GM18907 (cell line): ENCODE measurements around the gene USH1C.

Experiments
- ATAC-seq: cut with Tn5 transposase; IDR thresholded peaks from one replicate; pipeline ENCODE4 v1.9.1; 2021; ENCODE audit warnings: mild to moderate bottlenecking, moderate library complexity; ENCODE audit not compliant: unreplicated experiment

The USH1C gene

DNA sequence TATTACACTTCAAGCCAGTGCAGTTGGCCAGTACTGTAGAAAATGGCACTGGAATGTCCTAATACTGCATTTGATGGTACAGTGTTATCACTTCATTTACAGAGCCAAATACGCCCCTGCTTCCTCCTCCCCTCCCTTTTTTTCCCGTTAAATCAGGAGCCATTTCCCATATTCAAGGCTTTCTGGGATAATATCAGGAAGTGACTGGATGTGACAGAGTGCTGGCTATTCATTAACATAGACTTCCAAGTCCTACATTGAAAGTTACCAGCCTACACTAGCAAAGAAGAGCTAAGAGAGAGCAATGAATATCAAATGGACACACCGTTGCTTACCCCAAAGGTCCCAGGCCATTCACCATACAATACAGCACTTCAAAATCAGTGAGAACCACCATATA, 35.4 kb downstream of the USH1C start:
- no peak for ATAC-seq

DNA sequence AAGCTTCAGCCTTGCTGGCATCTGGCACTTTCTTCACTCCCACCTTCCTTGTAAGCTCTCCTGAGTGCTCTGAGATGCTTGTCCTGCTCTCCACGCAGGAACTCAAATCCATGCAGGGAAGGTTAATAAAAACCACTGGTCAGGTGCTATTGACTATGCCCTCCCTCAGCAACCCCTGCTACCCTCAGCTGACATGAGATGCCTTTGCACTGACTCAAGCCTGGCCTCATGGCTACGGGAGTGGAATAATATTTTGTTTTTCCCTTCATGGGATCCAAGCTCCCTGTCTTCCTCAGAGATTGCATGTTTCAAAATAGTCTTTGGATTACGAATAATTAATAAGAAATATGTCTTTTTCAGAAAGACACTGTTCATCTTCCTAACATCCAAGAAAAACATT, 35.9 kb downstream of the USH1C start:
- no peak for ATAC-seq

DNA sequence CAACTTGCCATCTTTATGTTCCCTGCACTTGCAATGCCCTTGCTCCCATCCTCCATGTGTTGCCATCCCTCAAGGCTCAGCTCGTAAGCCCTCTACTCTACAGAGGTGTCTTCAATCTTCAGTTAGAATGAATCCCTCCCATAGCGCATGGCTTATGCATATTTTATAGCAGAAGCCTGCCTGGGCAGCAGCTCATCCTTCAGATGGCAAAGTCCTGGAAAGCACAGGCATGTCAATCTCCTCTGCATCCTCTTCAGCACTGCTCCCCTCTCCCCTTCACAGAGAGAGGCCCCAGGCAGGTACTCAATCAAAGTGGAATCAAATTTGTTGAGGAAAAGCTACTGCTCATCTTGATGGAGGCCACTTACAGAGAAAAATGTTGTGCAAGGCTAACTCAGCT, 36.4 kb downstream of the USH1C start:
- ATAC-seq: no peak

DNA sequence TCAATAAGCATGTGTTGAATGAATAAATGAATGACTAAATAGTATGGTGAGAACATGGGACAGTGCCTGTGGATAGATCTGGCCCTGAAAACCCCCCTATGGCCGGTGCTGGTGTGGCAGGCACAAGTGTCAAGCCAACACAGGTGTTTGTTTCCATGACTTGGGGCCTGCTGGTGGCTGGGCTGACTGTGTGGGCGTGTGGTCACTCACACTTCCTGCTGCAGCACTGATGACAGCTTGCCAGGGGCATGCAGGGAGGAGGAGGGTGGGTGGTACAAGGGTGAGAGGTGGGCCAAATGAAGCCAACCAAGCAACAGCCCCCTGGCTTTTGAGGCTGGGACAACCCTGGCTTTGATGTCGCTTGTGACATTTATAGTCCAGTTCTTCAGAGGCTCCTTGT, 37.3 kb downstream of the USH1C start:
- ATAC-seq: no peak

DNA sequence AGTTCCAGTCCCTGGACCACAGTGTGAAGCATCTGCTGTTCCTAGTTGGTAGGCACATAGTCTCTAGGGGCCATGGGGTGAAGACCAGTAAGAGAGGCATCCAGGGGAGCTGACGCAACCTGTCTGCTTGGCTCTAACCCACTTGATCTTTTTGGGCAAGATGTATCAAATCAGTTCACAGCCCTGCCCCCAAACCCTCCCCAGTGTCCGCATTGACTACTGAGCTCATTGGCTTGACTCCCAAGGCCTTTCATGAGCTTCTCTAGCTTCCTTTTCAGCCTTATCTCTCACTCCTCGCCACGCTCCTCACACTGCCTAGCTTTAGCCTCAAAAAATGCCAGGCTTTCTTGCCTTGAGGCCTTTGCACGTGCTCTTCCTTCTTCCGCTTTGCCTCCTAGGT, 37.9 kb downstream of the USH1C start:
- ATAC-seq: no peak

DNA sequence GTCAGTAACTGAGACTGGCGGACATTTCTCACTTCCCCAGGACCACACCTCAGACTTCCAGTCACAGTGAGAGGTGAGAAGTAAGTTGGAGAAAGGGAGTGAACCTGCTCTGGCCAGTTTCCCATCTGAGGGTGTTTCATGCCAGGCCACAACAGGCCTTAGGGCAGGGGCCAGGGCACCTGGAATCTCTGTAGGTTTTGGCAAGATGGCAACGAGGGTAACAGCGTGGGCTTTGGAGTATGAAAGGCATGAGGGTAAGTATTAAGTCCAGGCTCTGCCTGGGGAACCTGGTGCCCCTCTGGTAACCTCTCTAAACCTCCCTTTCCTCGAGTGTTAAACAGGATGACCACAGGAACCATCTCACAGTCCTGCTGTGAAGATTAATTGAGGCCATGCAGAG, 39.1 kb downstream of the USH1C start:
- ATAC-seq: no peak

DNA sequence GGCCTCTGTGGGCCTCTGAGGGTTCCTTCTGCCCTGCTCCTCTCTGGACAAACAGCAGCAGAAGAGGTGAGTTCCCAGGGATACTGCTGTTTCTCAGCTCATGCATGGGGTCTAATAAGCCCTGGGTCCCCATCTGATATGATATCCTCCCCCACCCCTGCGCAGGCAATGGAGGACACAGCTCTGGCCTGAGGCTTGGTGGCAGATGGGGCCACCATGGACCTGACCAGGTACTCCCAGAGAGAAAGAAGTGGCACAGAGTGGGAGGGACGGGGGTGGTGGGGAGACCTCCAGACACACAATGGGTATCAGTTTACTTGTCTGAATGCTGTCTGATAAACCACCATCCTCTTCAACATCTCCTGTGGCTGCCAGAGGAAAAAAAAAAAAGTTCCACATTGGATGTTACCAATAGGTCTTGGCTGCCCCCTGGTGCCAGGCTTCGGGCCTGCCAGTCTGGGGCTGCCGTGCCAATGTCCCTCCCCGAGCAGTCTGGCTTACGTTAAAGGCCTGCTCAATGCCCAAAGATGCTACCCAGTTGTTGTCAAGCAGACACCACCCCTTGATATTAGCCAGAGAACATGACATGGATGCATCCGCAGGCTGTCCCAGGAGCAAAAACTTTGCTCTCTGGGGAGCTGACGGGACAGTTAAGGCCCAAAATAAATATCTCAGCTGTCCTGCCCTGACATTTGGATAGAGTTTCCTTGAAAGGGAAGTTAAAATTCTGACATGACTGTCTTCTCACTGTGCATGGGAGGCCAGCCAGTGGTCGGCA, 39.7 kb downstream of the USH1C start:
- peak; percentile 63 for ATAC-seq

DNA sequence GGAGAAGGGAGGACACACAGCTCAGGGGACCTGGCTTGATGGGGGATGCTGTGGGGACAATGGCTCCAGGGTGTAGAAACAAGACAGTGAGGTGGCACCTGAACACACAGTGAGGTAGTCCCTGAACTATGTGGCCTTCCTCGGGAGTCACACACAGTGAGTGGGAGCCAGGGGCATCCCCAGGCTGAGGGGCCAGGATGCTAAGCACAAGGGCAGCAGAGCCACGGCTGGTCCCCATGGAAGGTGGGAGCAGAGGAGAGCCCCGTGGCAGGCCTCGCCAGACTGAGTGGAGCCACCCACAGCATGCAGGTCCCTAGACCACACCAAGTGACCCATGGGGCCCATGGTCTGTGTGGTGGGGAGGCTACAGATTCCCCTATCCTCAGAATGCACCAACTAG, 41.6 kb downstream of the USH1C start:
- no peak for ATAC-seq

DNA sequence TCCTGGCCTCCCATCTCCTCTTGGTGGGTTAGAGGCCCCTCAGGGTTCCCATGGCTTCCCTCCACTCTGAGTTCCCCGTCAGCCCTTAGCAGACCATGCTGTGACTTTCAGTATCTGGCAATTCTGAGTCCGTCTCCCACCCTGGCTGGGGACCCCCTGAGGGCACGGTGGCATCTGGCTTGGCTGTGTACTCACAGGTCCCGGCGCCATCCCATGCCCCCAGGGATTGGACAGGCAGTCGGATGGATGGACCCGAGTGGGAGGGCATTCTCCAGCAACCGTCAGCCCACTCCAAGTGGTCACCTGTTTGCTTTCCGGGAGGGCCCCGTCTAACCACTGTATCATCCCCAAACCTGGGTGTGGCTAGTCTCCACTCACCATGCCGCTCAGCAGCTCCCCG, 43.5 kb downstream of the USH1C start:
- ATAC-seq: no peak

DNA sequence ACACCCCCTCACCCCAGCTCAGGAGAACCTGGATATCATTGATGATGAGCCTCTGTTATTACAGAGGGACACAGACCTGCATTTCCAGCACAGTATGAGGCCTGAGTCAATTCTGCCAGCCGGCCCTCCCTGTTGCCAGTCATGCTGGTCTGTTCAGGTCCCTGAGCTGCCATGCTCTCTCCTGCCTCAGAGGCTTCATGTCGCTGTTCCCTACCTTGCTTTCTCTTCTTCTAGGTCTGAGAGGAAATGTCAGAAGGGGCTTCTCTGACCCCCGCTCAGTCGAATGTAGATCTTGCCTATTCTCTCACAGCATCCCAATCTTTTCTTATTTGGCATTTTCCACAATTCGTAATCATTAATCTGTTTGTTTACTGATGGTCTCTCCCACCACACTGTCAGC, 45.7 kb downstream of the USH1C start:
- ATAC-seq: no peak

DNA sequence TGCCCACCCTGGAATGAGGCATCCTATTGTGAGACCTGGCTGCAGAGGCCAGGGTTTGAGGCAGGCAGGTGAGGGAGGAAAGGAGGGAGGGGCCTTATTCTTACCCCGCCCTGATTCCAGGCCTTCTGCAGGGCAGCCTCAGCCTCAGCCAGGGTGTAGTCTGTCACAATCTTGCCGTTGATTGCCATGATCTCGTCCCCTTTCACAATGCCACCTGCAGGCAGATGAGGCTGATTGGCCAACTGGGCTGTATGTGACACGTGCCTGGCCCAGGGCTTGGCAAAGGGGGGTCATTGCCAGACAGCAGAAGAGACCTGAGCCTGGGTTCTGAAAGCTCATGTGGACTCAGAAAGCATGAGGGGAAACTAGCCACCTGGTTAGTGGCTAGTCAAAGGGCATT, 46.2 kb downstream of the USH1C start:
- no peak for ATAC-seq

DNA sequence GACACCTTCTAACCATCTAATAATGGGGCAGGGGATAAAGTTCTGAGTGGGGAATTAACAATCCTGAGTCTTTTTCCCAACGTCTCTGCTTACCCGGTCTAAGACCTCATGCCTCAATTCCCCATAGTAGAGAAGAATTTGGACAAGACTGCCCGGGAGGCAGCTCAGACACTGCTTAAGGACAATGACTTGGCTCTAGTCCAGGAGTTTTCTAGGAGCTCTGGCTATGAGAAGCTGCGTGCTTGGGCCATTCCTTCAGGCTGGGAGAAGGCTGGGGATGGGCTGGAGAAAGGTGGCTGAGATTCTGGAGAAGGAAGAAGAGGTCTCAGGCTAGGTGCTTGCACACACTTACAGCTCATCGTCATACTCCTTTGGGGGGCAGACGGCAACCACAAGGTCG, 47.8 kb downstream of the USH1C start:
- ATAC-seq: no peak

DNA sequence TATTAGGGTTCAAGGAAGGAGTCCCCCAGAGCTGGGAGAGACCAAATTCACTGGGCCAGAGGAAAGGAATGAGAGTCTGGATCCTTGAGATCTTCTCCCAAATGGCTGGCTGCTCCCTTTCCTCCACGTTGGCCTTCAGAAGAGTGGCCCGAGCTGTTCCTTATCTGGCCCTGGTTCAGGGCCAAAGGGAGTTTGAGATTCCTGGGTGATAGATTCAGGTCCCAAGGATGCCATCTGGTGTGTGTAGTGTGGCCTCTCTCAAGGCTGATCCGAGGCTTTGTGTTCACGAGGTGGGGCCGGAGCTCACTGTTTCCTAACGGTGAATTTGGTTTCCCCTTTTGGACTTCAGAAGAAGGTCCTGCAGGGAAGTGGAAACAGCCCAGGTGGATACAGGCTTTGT, 50.2 kb downstream of the USH1C start:
- ATAC-seq: no peak

DNA sequence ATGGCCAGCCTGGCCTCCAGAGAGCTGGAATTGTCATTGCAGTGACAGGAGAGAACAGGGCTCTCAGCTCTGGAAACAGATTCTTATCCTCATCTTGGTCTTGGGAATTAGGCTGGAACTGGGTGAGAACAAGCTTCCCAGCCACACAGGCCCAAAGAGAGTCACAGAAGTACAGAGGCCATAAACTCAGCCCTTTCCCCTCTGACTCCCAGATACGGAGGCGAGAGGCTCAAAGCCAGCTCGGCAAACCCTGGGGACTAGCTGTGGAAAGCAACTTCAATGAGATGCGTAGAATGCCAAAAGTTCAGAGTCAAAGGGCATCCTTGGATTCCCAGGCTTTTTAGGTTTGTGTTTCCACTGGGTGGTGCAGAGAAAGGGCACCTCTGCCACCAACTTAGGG, 53.3 kb downstream of the USH1C start:
- no peak for ATAC-seq

DNA sequence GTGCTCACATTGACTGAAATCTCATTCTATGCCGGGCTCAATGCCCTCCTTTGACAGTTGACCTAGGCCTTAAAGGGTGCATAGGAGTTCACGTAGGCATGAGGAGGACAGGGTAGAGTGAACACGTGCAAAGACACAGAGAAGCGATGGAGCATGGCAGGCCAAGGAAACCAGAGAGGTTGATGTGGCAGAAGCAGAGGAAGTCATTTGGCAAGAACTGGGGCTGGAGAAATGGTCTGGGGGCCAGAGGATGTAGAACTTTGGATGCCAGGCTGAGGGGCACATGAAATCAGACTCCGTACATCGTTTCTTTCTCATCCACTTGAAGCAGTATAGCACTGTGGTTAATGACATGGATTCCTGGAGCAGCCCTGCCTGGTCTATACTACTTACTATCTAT, 54.0 kb downstream of the USH1C start:
- no peak for ATAC-seq

DNA sequence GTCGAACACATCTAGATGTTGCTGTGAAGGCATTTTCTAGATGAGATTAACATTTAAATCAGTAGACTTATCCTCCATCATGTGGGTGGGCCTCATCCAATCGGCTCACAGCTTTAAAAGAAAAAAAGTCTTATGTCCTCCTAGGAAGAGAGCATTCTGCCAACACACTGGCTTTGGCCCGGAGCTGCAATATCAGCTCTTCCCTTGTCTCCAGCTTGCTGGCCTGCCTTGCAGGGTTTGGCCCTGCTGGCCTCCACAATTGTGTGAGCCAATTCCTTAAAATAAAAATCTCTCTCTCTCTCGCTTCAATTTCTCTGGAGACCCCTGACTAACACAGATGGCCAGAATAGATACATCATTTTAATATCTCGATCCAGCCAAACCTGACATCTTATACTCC, 54.5 kb downstream of the USH1C start:
- ATAC-seq: no peak

DNA sequence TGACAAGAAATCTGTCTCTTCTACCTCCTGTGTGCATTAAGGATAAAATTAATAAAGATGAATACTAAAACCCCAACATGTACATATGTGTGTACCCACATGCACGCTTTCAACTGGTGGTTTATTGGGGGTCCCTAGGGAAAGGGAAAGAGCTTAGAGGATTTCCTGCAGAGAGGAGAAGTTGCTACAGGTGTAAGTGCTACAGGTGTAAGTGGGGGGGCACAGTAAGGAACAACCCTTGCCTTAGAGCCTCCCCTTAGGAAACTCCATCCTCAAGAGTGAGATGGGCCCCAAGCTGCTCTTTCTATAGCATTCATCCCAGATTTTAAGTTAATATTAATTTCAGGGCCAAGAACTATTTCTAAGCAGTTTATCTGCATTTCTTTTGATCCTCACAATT, 55.7 kb downstream of the USH1C start:
- no peak for ATAC-seq

DNA sequence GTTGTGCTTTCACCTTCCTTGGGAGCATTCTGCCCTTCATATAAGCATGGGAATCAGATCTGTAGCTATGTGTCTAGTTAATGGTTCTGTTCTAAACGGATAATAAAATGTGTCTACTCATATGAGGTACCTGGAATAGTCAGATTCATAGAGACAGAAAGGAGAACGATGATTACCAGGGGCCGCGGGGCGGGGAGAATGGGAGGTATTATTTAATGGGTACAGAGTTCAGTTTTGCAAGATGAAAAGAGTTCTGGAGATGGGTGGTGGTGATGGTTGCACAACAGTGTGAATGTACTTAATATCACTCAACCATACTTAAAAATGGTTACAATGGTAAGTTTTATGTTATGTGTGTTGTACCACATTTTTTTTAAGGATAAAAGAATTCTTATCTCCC, 57.6 kb downstream of the USH1C start:
- no peak for ATAC-seq

DNA sequence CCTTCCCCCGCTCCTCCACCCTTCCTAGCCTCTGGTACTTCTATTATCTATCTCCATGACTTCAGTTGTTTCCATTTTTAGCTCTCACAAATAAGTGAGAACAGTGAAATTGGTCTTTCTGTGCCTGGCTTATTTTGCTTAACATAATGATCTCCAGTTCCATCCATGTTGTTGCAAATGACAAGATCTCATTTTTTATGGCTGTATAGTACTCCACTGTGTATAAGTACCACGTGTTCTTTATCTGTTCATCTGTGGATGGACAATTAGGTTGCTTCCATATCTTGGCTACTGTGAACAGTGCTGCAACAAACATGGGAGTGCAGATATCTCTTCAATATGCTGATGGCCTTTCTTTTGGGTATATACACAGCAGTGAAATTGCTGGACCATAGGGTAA, 60.7 kb downstream of the USH1C start:
- no peak for ATAC-seq

DNA sequence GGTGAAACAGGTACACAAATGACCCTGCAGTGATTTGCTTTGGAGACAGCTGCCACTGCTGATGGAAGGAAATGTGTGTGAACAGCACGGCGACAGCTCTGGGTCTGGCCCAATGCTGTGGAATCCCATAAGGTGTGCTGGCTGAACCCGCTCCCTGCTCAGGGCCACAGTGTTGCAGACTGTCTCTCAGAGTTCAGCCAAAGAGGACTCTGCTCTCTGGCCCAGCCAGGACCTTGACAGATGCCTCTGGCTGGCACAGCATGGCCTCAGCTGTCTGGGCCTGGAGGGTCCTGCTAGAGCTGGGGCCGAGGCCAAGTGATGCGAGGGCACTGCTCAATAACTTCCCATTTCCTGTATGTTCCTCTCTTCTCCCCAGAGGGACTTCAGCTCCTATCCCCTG, 62.3 kb downstream of the USH1C start:
- ATAC-seq: no peak

DNA sequence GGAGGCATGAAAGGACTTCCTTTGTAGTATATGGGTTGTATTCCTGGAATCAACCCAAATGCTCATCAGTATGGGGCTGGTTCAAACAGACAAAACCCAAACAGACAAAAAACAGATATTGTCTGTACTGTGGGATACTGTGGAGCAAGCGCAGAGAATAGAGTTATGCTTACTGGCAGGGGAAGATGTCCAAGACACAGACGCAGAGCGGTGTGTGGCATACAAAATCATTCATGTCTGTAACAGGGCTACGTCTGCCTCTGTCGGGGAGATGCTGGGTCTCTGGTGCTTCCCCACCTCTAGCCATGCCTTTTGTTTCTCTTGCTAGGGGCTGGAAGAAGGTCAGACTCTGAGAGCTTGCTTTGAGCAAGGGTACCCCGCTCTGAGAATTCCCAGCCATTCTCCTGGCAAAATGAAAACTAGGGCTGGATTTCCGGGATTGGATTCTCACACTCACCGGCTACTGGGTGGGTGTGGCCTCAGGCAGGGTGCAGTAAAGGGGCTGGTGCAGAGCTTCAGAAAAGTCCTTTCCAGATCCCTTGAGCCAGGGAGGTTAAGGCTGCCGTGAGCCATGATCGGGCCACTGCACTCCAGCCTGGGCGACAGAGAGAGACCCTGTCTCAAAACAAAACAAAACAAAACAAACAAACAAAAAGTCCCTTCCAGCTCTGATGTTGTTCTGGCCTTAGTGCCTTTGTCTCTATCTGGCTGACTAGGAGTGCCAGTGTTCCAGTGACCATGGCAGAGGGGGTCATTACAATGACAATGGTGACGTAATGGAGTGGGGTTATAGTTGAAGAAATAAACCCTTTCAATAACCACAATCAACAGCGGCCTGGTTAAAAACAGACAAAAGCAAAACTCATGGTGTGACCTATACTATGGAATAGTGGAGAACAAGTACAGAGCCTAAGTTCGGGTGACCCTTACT, 64.7 kb downstream of the USH1C start:
- no peak for ATAC-seq

DNA sequence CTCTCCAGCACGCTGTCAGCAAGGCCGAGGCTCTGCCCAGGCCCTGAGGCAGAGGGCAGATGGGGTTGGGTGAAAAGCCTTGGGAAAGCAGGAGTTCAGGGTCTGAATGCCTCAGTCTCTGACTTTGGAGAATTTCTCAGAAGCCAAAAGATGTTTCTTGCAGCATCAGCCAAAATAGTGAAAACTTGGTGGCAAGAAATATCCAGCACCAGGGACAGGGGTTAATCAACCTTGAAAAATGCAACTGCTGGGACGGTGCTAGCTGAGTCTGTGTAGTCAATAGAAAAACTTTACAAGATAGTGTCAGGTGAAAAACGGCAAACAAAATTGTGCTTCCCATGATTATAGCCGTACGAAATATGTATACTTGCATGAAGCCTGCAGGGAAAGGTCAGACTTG, 66.1 kb downstream of the USH1C start:
- ATAC-seq: no peak
